ENCODE data around the gene SPECC1.

SPECC1 gene

DNA sequence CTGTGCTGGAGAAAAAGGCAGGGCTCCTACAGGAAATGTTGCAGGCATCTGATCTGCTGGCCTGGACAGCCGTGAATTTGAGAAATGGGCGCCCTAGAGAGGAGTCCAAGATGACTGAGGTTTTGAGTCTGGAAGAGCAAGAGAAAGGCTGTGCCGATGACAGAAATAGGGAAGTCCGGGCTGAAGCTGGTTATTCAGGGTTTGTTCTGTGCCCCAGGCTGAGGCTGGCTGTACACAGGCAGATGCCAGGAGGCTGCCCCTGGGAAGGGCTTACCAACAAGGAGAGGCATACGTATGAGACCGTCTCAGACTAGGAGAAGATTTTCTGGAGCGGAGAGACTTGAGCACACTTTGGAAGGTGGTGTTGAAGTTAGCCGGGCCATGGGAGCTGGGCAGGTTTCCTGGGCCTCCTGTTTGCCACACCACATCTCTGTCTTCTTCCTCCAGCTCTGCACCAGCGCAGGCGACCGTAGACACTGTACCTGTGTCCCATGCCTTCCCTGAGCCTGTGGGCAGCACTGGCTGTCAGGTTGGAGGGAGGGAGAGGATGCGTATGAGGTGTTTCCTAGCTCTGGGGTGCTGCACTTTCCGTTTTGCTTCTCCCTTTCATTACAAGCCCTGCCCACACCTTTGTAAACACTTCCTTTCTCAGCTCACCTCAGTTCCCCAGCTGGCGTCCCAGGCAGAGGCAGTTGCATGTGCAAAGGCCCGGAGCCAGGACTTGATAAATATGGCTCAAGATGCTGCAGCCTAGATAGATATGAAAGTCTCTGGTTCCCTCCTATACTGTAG, 80.8 kb downstream of the SPECC1 start:
- in situ Hi-C loops (cut with MboI; ENCODE audit: low sequenced_read_pairs), result no loop called here

DNA sequence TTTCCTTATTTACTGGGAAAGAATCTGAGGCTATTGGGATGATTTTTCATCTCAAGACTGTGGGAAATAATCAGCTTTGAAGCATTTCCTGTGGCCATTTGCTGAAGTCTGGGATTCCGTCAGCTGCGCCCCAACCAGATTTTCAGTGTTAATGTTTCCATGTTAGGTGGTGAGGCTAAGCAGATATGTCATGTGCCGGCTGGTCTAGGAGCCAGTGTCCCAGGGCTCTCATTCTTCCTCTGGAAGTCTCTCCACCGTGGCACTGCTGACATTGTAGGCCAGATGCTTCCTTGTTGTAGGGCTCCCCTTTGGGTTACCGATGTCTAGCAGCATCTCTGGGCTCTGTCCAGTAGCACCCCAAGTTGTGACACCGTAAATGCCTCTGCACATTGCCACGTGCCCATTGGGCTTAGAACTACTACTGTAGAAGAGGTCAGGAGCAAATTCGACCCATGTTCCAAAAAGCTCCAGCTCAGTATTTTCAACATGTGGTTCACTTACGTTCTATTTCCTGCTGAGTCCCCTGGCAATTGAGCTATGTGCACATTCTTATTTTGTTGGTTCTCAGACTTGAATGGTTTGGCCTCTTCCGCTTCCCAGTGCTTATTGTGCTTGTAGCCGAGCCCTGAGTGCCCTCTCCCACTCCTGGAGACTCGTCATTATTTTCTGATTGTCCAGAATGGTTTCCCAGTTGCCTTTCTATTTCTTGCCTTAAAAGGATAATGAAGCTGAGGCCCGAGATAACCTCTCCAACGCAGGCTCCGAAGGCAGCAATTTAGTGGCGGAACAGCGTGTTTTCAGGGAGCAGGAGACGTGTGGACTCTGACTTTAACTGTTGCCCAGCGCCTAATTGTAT, 82.2 kb downstream of the SPECC1 start:
- in situ Hi-C loops (cut with MboI; ENCODE audit: low sequenced_read_pairs), result no loop called here

DNA sequence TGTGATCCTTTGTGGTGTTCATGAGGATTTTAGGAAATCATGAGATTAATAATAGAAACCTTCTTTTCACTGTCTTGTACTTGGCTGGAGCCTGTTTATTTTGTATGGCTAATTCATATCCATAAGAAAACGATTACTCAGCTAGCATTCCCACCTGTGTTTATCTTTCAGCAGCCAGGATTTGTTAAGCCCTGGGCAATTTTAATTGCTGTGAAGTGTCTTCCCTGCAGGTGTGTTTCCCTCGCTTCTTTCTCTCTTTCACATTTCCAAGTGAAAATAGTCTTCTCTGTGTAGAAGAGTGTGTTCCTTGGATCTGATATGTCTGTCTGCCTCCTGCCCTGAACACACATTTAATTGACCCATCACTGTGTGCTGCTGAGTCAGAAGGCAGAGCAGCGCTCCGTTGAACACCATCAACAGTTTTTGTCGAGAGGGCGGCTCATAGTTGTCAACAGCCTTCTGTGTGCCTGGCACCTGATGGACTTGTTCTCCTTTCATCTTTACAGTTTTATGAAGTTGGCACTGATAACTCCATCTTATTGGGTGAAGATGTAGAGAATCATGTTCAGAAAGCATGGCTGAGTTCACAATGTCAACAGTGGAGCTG, 83.2 kb downstream of the SPECC1 start:
- in situ Hi-C loops (cut with MboI; ENCODE audit: low sequenced_read_pairs), result no loop called here

DNA sequence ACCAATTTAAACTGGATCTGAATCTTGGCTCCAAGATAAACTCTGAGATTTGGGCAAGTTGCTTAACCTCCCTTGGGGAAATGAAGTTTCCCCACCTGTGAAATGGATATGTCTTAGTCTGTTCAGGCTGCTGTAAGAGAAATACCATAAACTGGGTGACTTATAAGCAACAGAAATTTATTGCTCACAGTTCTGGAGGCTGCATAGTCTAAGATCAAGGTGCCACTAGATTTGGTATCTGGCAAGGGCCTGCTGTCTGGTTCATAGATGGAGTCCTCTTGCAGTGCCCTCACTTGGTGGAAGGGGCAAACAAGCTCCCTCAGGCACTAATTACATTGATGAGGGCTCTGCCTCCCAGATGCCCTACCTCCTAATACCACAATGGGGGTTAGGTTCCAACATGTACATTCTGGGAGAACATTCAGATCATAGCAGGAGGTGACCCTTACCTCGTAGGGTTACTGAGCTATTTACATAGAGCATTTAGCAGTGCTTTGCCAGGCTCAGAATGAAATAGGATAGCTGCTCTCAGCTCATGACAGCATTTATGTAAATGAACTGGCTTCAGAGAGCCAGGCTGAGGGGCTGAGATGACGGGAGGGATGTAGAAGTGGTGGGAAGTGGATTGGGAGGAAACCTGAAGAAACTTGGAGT, 83.9 kb downstream of the SPECC1 start:
- in situ Hi-C loops (cut with MboI; ENCODE audit: low sequenced_read_pairs), result no loop called here

DNA sequence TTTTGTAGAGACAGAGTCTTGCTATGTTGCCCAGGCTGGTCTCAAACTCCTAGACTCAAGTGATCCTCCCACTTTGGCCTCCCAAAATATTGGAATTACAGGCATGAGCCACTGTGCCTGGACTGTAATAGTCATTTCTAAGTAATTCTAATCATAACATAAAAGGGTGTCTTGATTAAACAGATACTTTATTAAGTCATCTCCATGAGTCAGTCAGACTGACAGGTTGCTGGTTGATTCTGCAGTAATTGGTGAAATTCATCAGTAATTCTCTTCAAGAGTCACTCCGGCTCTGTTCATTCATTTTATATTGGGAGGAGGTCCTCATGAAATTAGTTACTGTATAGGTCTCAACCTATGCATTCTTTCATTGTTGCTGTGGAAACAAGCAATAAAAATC, 85.6 kb downstream of the SPECC1 start:
- in situ Hi-C loops (cut with MboI; ENCODE audit: low sequenced_read_pairs), result no loop called here

DNA sequence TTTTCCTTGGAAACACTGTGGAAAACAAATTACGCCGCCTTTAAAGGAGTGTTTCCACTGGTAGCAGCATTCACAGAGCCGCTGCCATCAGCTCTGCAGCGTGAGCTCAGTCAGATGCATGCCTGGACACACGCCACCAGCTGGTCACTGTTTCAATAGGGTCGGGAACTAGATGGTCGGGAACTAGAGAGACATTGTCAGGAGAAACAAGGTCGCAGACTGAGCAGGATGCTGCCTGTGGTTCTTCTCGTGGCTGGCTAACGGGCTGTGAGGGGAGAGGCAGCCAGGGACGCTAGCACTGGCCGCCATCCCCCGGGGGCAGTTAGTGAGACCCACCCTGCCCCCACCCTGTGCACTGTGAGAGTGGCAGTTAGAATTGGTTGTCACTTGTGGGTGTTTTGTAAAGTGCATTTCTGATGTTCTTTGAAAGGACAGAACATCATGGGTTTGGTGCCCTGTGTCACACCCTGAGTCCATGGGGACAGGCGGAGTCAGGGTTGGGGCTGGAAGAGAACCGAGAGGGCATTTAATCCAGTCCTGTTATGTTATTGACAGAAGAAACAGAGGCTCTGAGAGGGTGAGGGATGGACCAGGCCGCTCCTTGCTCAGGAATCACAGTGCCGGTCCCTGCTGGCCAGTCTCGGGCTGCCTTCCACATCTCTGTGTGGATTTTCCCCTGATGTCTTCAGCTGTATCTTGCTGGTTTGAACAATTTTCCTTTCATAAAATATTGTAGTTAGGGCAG, 86.3 kb downstream of the SPECC1 start:
- in situ Hi-C loops (cut with MboI; ENCODE audit: low sequenced_read_pairs), result no loop called here

DNA sequence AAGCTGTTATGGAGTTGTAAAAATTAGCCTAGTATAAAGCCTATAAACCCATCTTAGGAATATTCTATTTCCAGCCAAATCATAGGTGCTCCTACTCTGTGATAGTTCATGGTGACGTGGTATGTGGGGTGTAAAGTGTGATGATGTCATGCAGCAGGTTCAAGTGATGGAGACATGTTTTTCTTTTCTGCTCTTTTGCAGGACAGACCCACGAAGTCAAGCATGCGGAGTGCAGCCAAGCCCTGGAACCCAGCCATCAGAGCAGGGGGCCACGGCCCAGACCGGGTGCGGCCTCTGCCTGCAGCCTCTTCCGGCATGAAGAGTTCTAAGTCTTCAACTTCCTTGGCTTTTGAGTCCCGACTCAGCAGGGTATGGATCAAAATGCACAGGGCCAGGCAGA, 87.3 kb downstream of the SPECC1 start:
- in situ Hi-C loops (cut with MboI; ENCODE audit: low sequenced_read_pairs), result no loop called here

DNA sequence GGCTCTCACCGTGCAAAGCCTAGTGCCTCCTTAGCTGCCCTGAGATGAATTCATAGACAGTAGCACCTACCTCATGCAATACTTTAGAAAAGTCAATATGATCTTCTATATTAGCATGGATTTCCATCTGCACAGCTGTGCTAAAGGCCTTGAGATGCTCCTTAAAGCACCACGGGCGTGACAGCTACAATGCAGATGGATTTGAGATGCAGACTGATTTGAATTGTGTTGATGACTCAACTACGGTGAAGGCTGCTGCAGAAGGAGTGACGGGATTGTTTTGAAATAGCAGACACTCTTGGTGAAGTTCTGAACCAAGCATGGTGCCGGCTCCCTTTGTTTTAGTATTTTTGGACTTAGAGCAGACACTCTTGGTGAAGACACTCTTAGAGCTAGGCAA, 88.2 kb downstream of the SPECC1 start:
- in situ Hi-C loops (cut with MboI; ENCODE audit: low sequenced_read_pairs), result no loop called here

DNA sequence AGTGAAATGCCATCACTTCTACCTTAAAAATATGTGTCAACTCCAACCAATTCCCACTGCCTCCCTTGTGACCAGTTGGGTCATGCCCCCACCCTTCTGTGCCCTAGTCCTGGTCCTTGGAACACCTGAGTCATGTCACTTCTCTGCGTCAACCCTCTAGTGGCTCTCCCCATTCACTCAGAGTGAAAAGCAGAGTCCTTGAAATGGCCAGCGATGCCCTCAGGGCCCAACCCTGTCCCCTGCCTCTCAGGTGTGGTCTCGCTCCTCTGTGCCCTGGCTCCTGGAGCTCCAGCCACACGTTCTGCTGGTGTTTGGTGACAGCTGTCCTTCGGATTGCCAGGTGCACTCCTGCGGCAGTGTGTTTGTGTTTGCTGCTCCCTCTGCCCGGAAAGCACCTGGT, 89.2 kb downstream of the SPECC1 start:
- in situ Hi-C loops (cut with MboI; ENCODE audit: low sequenced_read_pairs), result no loop called here

DNA sequence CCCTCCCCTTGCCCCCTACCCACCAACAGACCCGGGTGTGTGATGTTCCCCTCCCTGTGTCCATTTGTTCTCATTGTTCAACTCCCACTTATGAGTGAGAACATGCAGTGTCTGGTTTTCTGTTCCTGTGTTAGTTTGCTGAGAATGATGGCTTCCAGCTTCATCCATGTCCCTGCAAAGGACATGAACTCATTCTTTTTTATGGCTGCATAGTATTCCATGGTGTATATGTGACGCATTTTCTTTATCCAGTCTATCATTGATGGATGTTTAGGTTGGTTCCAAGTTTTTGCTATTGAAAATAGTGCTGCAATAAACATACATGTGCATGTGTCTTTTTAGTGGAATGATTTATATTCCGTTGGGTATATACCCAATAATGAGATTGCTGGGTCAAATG, 91.6 kb downstream of the SPECC1 start:
- in situ Hi-C loops (cut with MboI; ENCODE audit: low sequenced_read_pairs), result loop anchor here (10.0 kb wide), 1 partner anchor 106 kb away; no protein-coding TSS in a partner anchor

DNA sequence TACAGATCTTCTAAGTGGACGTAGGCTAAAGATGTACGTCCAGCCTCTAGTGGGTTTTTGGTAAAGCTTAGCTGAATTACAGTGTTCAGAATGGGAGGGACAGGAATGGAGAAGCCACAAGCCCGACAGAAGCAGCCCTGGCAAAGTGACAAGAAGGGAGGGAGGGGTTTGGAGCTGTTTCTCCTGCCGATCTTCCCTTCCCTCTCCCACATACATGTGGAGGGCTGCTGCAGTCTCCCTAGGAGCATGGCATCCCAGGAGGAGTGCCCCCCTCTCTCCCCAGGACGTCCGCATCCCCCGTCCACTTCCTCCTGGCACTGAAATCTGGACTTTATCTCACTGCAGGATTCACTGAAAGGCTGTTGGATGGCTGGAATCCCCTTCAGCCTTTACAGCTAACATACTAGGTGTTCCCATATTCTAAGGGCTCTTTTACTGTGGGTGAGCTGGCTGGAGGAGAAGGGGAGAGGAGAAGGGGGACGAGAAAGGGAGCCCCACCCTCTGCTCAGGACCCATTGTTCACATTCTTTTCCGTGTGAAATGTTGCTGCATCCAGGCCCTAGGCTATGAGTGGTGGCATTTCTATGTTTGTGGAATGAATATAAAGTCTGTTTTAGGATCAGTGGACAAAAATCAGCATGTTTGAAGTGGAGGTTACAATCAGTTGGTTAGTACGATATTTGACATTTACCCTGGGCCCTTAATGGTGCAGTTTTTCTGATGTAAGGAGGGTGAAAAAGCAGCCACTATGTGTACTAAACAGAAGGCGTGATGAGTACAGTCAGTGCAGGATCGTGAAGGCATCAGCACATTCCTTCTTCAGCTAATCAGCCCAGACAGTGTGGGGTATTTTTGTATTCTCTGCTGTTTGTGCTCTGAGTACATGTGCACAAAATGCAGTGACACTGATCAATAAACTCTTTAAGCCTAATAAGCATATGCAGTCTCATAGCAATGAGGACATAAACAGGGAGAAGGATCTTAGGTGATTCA, 94.6 kb downstream of the SPECC1 start:
- in situ Hi-C loops (cut with MboI; ENCODE audit: low sequenced_read_pairs), result loop anchor here (10.0 kb wide), 1 partner anchor 109 kb away; no protein-coding TSS in a partner anchor

DNA sequence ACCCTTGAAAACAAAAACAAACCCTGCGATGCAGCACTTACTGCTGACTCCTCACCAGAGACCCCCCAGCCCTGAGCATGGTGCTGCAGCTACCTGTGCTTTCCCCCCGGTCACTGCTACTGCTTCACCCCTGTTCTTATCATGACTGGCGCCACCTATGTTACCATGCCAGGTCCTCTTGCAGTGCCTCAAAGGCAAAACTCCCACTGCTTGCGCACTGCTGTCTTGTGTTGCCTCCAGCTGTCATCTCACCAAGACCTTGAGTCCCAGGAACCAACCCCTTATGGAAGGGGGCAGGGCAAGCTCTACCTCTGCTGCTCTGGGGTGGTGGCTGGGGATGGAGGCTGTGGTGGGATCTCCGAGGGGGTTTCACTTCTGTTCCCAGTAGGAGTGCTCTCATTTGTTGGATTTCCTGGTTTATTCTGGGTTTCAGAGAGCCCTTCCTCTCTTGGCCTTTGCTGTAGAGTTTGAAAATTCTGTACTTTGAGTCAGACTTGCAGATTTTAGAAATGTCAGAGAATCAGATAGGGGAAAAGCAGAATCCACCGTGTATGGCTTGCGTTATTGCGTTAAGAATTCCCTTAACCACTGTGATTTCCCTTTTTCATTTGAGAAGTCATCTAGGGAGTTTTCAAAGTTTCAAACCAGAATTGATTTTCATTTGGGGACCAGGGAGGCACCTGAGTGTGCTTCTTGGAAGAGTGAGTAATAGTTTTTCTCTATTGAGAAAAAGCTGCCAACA, 96.6 kb downstream of the SPECC1 start:
- in situ Hi-C loops (cut with MboI; ENCODE audit: low sequenced_read_pairs), result loop anchor here (10.0 kb wide), 1 partner anchor 111 kb away; no protein-coding TSS in a partner anchor

DNA sequence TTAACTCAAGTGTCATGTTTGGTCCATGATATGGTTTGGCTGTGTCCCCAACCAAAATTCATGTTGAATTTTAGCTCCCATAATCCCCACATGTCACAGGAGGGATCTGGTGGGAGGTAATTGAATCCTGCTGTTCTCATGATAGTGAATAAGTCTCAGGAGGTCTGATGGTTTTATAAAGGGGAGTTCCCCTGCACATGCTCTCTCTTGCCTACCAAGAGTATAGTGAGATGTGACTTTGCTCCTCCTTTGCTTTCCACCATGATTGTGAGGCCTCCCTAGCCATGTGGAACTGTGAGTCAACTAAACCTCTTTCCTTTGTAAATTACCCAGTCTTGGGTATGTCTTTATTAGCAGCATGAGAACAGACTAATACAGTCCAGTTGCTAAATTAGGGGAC, 97.3 kb downstream of the SPECC1 start:
- in situ Hi-C loops (cut with MboI; ENCODE audit: low sequenced_read_pairs), result loop anchor here (10.0 kb wide), 1 partner anchor 112 kb away; no protein-coding TSS in a partner anchor

DNA sequence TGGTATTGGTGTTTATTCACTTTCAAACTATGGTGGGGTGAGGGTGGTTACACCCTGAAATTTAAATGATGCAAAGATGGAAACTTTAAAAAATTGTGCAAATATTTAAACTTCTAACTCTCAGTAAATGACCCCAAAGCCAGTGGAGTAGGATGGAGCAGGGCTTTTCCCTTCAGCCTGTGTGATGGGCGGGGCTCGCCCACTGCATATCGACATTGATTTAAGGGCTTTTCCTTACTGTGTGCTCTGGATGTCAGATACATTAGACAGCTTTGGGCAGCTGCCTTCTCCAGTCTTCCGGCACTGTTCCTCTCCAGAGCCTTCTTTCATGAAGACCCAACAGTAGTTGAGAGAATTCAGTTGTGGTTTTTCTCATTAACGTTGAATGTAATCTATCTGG, 99.9 kb downstream of the SPECC1 start:
- in situ Hi-C loops (cut with MboI; ENCODE audit: low sequenced_read_pairs), result loop anchor here (10.0 kb wide), 1 partner anchor 114 kb away; no protein-coding TSS in a partner anchor

DNA sequence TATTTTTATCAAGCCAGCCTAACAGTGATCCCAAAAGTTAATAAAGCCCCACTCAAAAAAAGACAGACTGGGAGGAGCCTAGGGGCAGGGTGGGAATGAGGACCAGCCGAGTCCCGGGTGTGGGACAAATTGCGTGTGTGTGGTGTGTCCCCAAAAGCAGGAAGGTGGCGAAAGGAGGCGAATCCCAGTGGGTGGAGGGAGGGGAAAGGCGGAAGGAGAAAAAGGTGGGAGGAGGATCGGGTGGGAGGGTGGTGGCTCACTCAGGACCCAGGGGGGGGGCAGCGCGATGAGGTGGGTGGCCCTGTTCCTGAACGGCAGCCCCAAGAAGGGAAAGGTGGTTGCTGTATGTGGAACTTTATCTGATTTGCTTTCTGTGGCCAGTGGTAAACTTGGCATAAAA, 102.4 kb downstream of the SPECC1 start:
- in situ Hi-C loops (cut with MboI; ENCODE audit: low sequenced_read_pairs), result no loop called here

DNA sequence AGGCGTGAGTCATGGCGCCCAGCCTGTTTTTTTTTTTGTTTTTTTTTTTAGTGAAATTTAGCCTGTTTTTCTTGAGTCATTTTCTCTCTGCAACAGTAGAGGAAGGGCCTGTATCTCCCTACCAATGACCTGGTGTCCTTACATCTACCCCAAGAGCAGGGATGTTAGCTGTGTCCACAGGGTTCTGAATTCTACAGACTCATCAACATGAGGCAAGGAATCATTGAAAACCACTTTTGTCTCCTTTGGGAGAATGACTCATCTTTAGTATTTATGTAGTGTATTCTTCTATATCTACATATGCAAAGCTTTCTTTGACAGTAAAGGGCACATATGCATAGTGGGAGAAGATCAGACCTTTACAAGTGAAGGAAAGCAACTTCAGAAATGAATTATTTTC, 105.3 kb downstream of the SPECC1 start:
- in situ Hi-C loops (cut with MboI; ENCODE audit: low sequenced_read_pairs), result no loop called here

DNA sequence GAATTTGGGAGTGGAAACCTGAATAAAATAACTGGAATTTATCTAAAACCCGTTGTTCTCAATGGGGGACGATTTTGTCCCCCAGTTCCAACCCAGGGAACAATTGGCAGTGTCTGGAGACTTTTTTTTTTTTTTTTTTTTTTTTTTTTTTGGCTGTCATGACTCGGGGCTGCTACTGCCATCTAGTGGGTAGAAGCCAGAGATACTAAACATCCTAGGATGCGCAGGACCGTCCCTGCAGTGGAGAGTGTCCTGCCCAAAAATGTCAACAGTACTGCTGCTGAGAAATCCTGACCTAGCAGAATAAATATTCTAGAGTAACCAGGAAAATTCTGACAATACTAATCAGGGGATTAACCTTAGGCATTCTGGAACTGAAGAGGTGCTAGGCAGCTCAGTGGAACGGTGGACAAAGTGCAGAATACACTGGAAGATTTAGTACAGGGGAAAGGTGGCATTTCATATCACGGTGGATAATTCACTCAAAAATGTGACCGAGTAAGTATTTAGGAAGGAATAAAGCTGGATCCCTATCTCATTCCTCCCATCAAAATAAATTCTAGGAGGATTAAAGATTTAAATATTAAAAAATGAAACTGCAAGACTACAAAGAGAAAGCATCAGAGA, 107.6 kb downstream of the SPECC1 start:
- in situ Hi-C loops (cut with MboI; ENCODE audit: low sequenced_read_pairs), result no loop called here

DNA sequence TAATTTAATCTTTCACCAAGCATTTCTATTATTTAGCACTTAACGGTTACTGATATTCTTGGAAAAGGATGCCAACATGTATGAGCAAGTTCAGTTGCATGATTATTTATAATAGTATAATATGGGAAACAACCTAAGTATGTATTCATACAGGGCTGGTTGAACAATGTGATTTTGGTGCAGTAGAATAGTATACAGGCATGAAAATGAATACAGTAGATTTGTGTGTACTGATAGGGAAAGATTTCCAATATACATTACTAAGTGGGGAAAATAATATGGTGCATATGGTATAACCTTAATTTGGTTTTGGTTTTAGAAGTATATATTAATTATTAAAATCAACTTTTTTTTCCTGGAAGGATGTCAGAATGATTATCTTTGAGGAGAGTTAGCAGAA, 109.1 kb downstream of the SPECC1 start:
- in situ Hi-C loops (cut with MboI; ENCODE audit: low sequenced_read_pairs), result no loop called here
